HCT116 (cell line): ENCODE data around the gene PIK3C3. TPM values are rescaled to one million over a fixed set of nuclear protein-coding genes. Genes with fewer than 3 reads are reported as not detected.

Experiments used
- ATAC-seq: fragments of 200-7000 bp; cut with Tn5 transposase; 2 replicates; pipeline ENCODE4 v1.9.1; 2020; ENCODE audit warnings: mild to moderate bottlenecking, moderate library complexity
- BruUV-seq: library from RNA; stranded (reverse); fragments of 400-500 nt; replicated peaks from 2 replicates; lab custom pipeline; 2021; lab: Mats Ljungman, UMichigan
- CTCF ChIA-PET: fragments of 300-600 bp; sonication (Branson Sonifier 250); formaldehyde crosslinking; loops from one replicate; lab custom pipeline; 2021; ENCODE audit warnings: antibody characterized with exemption; lab: Charles Lee
- POLR2A ChIA-PET: fragments of 300-600, 350-600 bp; sonication (Branson Sonifier 250); formaldehyde crosslinking; loops from one replicate; lab custom pipeline; 2021; ENCODE audit warnings: antibody characterized with exemption; lab: Charles Lee
- RAD21 ChIA-PET, 2 experiments: fragments of 300-600 bp; sonication (Branson Sonifier 250); formaldehyde crosslinking; loops; one replicate each; lab custom pipeline; 2023; ENCODE audit warnings: low total read pairs in 2 of 2; ENCODE audit not compliant: uncharacterized antibody in 2 of 2, unreplicated experiment in 2 of 2, low non-redundant PET in 1 of 2; lab: Charles Lee
- DNase-seq: peaks from one replicate; pipeline ENCODE4 v3.0.0-alpha.2; 2010; ENCODE audit warnings: low read depth, low spot score
- H2AFZ ChIP-seq: fragments of 200-600 bp; shearing (Covaris generic), sonication (generic); 2 replicates; pipeline ENCODE4 v1.6.1; 2017; ENCODE audit warnings: low read depth, mixed run types, mixed read lengths, antibody characterized with exemption, low read length; ENCODE audit not compliant: poor library complexity, severe bottlenecking
- H3K27ac ChIP-seq: 2 replicates; pipeline ENCODE4 v1.5.1; 2012; ENCODE audit warnings: low read depth, low read length
- H3K27me3 ChIP-seq: fragments of 200-600 bp; sonication (generic); 2 replicates; pipeline ENCODE4 v1.6.1; 2016; ENCODE audit warnings: mixed run types, low read length, mixed read lengths; ENCODE audit not compliant: insufficient read depth
- H3K36me3 ChIP-seq, 2 experiments: fragments of 200-500 bp in 1 of 2; fragments of 200-600 bp in 1 of 2; sonication (Bioruptor generic) in 1 of 2; sonication (generic) in 1 of 2; 2 replicates each; pipeline versions ENCODE4 v1.5.1 to v1.6.1; 2014 to 2016; ENCODE audit warnings: low read length in 2 of 2, inconsistent platforms in 1 of 2, mixed read lengths in 1 of 2, mixed run types in 1 of 2; ENCODE audit not compliant: insufficient read depth in 2 of 2, control insufficient read depth in 1 of 2
- H3K4me1 ChIP-seq, 2 experiments: fragments of 200-600 bp in 1 of 2; sonication (generic) in 1 of 2; 2 replicates each; pipeline versions ENCODE4 v1.5.1 to v1.6.1; 2012 to 2017; ENCODE audit warnings: low read length in 2 of 2, inconsistent platforms in 1 of 2, mild to moderate bottlenecking in 1 of 2, mixed read lengths in 1 of 2, mixed run types in 1 of 2, moderate library complexity in 1 of 2; ENCODE audit not compliant: insufficient read depth in 2 of 2, control insufficient read depth in 1 of 2
- H3K4me2 ChIP-seq: fragments of 200-600 bp; sonication (generic); 2 replicates; pipeline ENCODE4 v1.6.1; 2017; ENCODE audit warnings: mixed run types, low read length, mixed read lengths
- H3K4me3 ChIP-seq, 2 experiments: fragments of 200-600 bp in 1 of 2; sonication (generic) in 1 of 2; replicated peaks in 1 of 2; 2 replicates each; pipeline ENCODE4 v1.5.1; 2011 to 2016; ENCODE audit warnings: low read length in 2 of 2, control low read depth in 1 of 2, low read depth in 1 of 2, mild to moderate bottlenecking in 1 of 2, mixed read lengths in 1 of 2, mixed run types in 1 of 2
- H3K79me2 ChIP-seq: fragments of 200-600 bp; sonication (generic); 2 replicates; pipeline ENCODE4 v1.6.1; 2017; ENCODE audit warnings: mild to moderate bottlenecking, mixed run types, low read length, moderate library complexity, mixed read lengths; ENCODE audit not compliant: insufficient read depth
- H3K9ac ChIP-seq: fragments of 200-600 bp; sonication (generic); 2 replicates; pipeline ENCODE4 v1.6.1; 2016; ENCODE audit warnings: low read length, mixed read lengths
- H3K9me2 ChIP-seq: fragments of 200-600 bp; sonication (generic), shearing (Covaris generic); 2 replicates; pipeline ENCODE4 v1.6.1; 2017; ENCODE audit warnings: mixed run types, mild to moderate bottlenecking, moderate library complexity; ENCODE audit not compliant: insufficient read depth
- H3K9me3 ChIP-seq, 2 experiments: fragments of 200-500 bp in 1 of 2; fragments of 200-600 bp in 1 of 2; sonication (Bioruptor generic) in 1 of 2; sonication (generic) in 1 of 2; 2 replicates each; pipeline ENCODE4 v1.6.1; 2014 to 2017; ENCODE audit warnings: low read length in 2 of 2, mixed read lengths in 2 of 2, inconsistent platforms in 1 of 2, low read depth in 1 of 2, mild to moderate bottlenecking in 1 of 2, mixed run types in 1 of 2, moderate library complexity in 1 of 2; ENCODE audit not compliant: control insufficient read depth in 1 of 2, insufficient read depth in 1 of 2
- H4K20me1 ChIP-seq: fragments of 200-600 bp; sonication (generic), shearing (Covaris generic); 2 replicates; pipeline ENCODE4 v1.6.1; 2017; ENCODE audit warnings: mixed run types, mild to moderate bottlenecking, moderate library complexity; ENCODE audit not compliant: insufficient read depth
- CEBPB ChIP-seq: IDR thresholded peaks from 2 replicates; pipeline ENCODE4 v1.6.1; 2012; ENCODE audit warnings: low read depth
- EZH2 ChIP-seq: fragments of 200-600 bp; sonication (generic); IDR thresholded peaks from 2 replicates; pipeline ENCODE4 v1.6.1; 2017; ENCODE audit warnings: antibody characterized with exemption, mixed run types
- EZH2phosphoT487 ChIP-seq: fragments of 200-600 bp; IDR thresholded peaks from 2 replicates; pipeline ENCODE4 v1.6.1; 2018; ENCODE audit warnings: antibody characterized with exemption, borderline replicate concordance
- MAX ChIP-seq: IDR thresholded peaks from 2 replicates; pipeline ENCODE4 v1.6.1; 2012
- POLR2AphosphoS5 ChIP-seq: IDR thresholded peaks from 2 replicates; pipeline ENCODE4 v1.6.1; 2011; ENCODE audit warnings: mild to moderate bottlenecking, low read depth, low read length, moderate library complexity
- RAD21 ChIP-seq: IDR thresholded peaks from 2 replicates; pipeline ENCODE4 v1.6.1; 2012; ENCODE audit warnings: low read depth, mild to moderate bottlenecking
- REST ChIP-seq: IDR thresholded peaks from 2 replicates; pipeline ENCODE4 v1.6.1; 2012; ENCODE audit warnings: low read depth
- SP1 ChIP-seq: IDR thresholded peaks from 2 replicates; pipeline ENCODE4 v1.6.1; 2012; ENCODE audit warnings: low read depth
- ZBTB33 ChIP-seq: IDR thresholded peaks from 2 replicates; pipeline ENCODE4 v1.6.1; 2011; ENCODE audit warnings: mild to moderate bottlenecking, low read length, moderate library complexity; ENCODE audit not compliant: insufficient replicate concordance; ENCODE audit errors: extremely low read depth
- ZFX ChIP-seq: fragments of 450-650 bp; IDR thresholded peaks from 2 replicates; pipeline ENCODE4 v1.6.1; 2017
- intact Hi-C: fragments of 100-400 bp; cut with micrococcal nuclease; formaldehyde crosslinking; loops from 2 replicates; pipeline ENCODE4 v1.10.0; 2022
- total RNA-seq: library from RNA; stranded (reverse); gene quantifications from one replicate; pipeline ENCODE4 v1.2.1, GENCODE V29; 2021; ENCODE audit not compliant: unreplicated experiment

The PIK3C3 gene
- total RNA-seq, 1 experiment from 2014 or later, result 40.4 TPM

- Histone ChIP-seq H3K9me3 (no peaks in the 10 kb centered on the region), H3K27ac (no peak overlapping the region), H3K9me2 (no peaks in the 10 kb centered on the region), H3K4me1 (no peaks in the 10 kb centered on the region), H2AFZ (no peak overlapping the region), H3K4me3 (no peak overlapping the region), H3K27me3 (no peaks in the 10 kb centered on the region), H3K36me3 (peaks cover 8% of the 10 kb centered on the region in 2 experiments; a peak in 2 of 4 replicates), H3K79me2 (no peaks in the 10 kb centered on the region), H3K4me2 (no peak overlapping the region), H3K9ac (no peak overlapping the region), H4K20me1 (no peaks in the 10 kb centered on the region)
- RAD21 ChIA-PET, result no interaction called here
- intact Hi-C loops, result no loop called here
- no TSS peak for BruUV-seq
- DNase-seq (no peak), ATAC-seq (no peak)
- POLR2A ChIA-PET, result no interaction called here
- CTCF ChIA-PET, result no interaction called here
- no peak for TF ChIP-seq ZBTB33
- TF ChIP-seq ZFX, result no peak
- no peak for TF ChIP-seq SP1
- TF ChIP-seq POLR2AphosphoS5, result no peak
Measured at GRCh38 chr18:42001801-42002200, 46.8 kb downstream of the PIK3C3 start.

GRCh38 chr18:42004653-42005052, 49.6 kb downstream of the PIK3C3 start:
- CTCF ChIA-PET, result no interaction called here
- H3K36me3 ChIP-seq, result peaks cover 0 to 5% of the 10 kb centered on the region in 2 experiments; a peak in 1 of 4 replicates

More at GRCh38 chr18:42004653-42005052, 49.6 kb downstream of the PIK3C3 start:
- TF ChIP-seq EZH2phosphoT487, result no peak
- no peak for TF ChIP-seq MAX
- TF ChIP-seq SP1, result no peak
- no peak for TF ChIP-seq REST
- no peak for TF ChIP-seq EZH2
- TF ChIP-seq CEBPB, result no peak
- TF ChIP-seq RAD21, result no peak
- TF ChIP-seq, all 23 proteins: peak for 0
- Histone ChIP-seq H3K79me2 (no peaks in the 10 kb centered on the region), H3K9me2 (no peaks in the 10 kb centered on the region), H3K4me1 (no peaks in the 10 kb centered on the region), H3K4me2 (no peak overlapping the region), H3K4me3 (no peak overlapping the region), H4K20me1 (no peaks in the 10 kb centered on the region), H3K27me3 (no peaks in the 10 kb centered on the region), H2AFZ (no peak overlapping the region), H3K27ac (no peak overlapping the region), H3K9ac (no peak overlapping the region), H3K9me3 (no peaks in the 10 kb centered on the region)
- intact Hi-C loops, result no loop called here
- no TSS peak for BruUV-seq
- RAD21 ChIA-PET, result no interaction called here
- no peak for ATAC-seq
- POLR2A ChIA-PET, result no interaction called here
- no peak for DNase-seq
